ENCODE data around the gene FOSB. TPM values are rescaled to one million over a fixed set of nuclear protein-coding genes. Genes with fewer than 3 reads are reported as not detected.

FOSB gene
- total RNA-seq, 1 experiment from 2014 or later = 2.3 TPM

DNA sequence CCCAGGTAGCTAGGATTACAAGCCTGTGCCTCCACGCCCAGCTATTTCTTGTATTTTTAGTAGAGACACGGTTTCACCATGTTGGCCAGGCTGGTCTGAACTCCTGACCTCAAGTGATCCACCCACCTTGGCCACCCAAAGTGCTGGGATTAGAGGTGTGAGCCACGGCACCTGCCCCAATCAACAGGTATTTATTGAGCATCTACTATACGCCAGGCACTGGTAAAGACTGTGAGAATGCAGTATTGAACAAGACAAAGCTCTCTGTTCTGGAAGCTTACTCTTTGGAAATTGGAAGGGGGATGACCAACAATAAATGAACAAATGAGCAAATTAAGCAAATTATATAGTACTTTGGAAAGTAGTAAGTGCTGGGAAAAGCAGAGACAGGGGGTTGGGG, 22.7 kb upstream of the FOSB start (continued):
- no peak for TF ChIP-seq TEAD1 (CRISPR knock-in tag; IDR thresholded peaks at IDR 0.05)
- TF ChIP-seq PRDM15 (CRISPR knock-in tag; IDR thresholded peaks at IDR 0.05) = no peak
- TF ChIP-seq FOXP1 (CRISPR knock-in tag; IDR thresholded peaks at IDR 0.05; ENCODE audit: borderline replicate concordance) = no peak
- no peak for TF ChIP-seq GTF2I (CRISPR knock-in tag; conservative IDR thresholded peaks at IDR 0.05)
- TF ChIP-seq CBFB (CRISPR knock-in tag; IDR thresholded peaks at IDR 0.05; ENCODE audit: low read depth) = no peak

DNA sequence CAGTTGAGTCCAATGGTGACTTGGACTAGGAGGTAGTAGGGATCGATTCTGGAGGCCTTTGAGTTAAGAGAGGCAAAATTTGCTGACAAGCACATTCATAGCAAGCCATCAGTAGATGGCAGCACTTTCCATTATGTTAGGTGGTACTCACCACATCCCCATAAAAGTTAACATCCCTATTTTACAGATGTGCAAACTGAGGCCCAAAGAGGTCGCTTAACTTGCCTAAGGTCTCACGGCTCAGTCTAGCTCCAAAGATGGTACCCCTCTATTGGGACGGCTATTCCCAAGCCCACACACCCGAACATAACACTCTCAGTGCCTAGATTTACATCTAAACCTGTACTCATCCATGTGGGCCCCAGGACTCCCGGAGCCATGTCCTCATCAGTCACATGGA, 21.5 kb upstream of the FOSB start:
- ATAC-seq (no peak), DNase-seq (ENCODE audit: low spot score) (no peak)
- no peak overlapping the region for H3K27ac Mint-ChIP-seq
- H3K4me3 Mint-ChIP-seq = no peak overlapping the region
- CTCF ChIA-PET = interaction anchor here (1.3 to 4.8 kb wide), 4 partner anchors 32 to 39 kb away, joined by 3 to 22 read pairs (median 12); no protein-coding TSS in a partner anchor
- peaks cover 32% of the 10 kb centered on the region for H3K4me1 Mint-ChIP-seq
- POLR2A ChIA-PET = interaction anchor here (0.7 to 1.3 kb wide), 2 partner anchors 23 to 286 kb away, joined by 3 to 9 read pairs; no protein-coding TSS in a partner anchor
- TF ChIP-seq, protein P1, sequence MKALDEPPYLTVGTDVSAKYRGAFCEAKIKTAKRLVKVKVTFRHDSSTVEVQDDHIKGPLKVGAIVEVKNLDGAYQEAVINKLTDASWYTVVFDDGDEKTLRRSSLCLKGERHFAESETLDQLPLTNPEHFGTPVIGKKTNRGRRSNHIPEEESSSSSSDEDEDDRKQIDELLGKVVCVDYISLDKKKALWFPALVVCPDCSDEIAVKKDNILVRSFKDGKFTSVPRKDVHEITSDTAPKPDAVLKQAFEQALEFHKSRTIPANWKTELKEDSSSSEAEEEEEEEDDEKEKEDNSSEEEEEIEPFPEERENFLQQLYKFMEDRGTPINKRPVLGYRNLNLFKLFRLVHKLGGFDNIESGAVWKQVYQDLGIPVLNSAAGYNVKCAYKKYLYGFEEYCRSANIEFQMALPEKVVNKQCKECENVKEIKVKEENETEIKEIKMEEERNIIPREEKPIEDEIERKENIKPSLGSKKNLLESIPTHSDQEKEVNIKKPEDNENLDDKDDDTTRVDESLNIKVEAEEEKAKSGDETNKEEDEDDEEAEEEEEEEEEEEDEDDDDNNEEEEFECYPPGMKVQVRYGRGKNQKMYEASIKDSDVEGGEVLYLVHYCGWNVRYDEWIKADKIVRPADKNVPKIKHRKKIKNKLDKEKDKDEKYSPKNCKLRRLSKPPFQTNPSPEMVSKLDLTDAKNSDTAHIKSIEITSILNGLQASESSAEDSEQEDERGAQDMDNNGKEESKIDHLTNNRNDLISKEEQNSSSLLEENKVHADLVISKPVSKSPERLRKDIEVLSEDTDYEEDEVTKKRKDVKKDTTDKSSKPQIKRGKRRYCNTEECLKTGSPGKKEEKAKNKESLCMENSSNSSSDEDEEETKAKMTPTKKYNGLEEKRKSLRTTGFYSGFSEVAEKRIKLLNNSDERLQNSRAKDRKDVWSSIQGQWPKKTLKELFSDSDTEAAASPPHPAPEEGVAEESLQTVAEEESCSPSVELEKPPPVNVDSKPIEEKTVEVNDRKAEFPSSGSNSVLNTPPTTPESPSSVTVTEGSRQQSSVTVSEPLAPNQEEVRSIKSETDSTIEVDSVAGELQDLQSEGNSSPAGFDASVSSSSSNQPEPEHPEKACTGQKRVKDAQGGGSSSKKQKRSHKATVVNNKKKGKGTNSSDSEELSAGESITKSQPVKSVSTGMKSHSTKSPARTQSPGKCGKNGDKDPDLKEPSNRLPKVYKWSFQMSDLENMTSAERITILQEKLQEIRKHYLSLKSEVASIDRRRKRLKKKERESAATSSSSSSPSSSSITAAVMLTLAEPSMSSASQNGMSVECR (CRISPR knock-in tag; IDR thresholded peaks at IDR 0.05; ENCODE audit: borderline replicate concordance) = no peak
- TF ChIP-seq GTF2I (CRISPR knock-in tag; conservative IDR thresholded peaks at IDR 0.05) (peak; percentile 85), HMGA2 (CRISPR knock-in tag; IDR thresholded peaks at IDR 0.05) (no peak)
- TF ChIP-seq, protein P2, sequence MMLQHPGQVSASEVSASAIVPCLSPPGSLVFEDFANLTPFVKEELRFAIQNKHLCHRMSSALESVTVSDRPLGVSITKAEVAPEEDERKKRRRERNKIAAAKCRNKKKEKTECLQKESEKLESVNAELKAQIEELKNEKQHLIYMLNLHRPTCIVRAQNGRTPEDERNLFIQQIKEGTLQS (CRISPR knock-in tag; conservative IDR thresholded peaks at IDR 0.05) = no peak
- no peaks in the 10 kb centered on the region for H3K36me3 Mint-ChIP-seq
- peaks cover 63% of the 10 kb centered on the region for H3K27me3 Mint-ChIP-seq (ENCODE audit: low read depth)
- no peaks in the 10 kb centered on the region for H3K9me3 Mint-ChIP-seq

GRCh38 chr19:45446944-45447343, 20.9 kb upstream of the FOSB start:
- Mint-ChIP-seq H3K27me3 (ENCODE audit: low read depth) (peaks cover 69% of the 10 kb centered on the region), H3K4me3 (no peak overlapping the region), H3K9me3 (no peaks in the 10 kb centered on the region), H3K27ac (no peak overlapping the region), H3K36me3 (no peaks in the 10 kb centered on the region), H3K4me1 (peaks cover 34% of the 10 kb centered on the region)
- POLR2A ChIA-PET = interaction anchor here (0.7 to 1.3 kb wide), 2 partner anchors 22 to 287 kb away, joined by 3 to 9 read pairs; no protein-coding TSS in a partner anchor
- ATAC-seq (no peak), DNase-seq (ENCODE audit: low spot score) (no peak)
- CTCF ChIA-PET = interaction anchor here (0.8 to 4.8 kb wide), 7 partner anchors 7 to 45 kb away, joined by 3 to 22 read pairs (median 5); no protein-coding TSS in a partner anchor
- TF ChIP-seq CREB1 (CRISPR knock-in tag; IDR thresholded peaks at IDR 0.05) (no peak), ZBTB43 (CRISPR knock-in tag; IDR thresholded peaks at IDR 0.05) (no peak), ZNF512 (CRISPR knock-in tag; IDR thresholded peaks at IDR 0.05; ENCODE audit: borderline replicate concordance) (no peak), FOXJ3 (CRISPR knock-in tag; IDR thresholded peaks at IDR 0.05; ENCODE audit: borderline replicate concordance) (no peak), NFYB (CRISPR knock-in tag; conservative IDR thresholded peaks at IDR 0.05; ENCODE audit: low read depth) (no peak), ELF4 (CRISPR knock-in tag; IDR thresholded peaks at IDR 0.05; ENCODE audit: low read depth) (no peak), CTCF (IDR thresholded peaks at IDR 0.05) (no peak), SP1 (CRISPR knock-in tag; conservative IDR thresholded peaks at IDR 0.05) (no peak), MYBL2 (CRISPR knock-in tag; IDR thresholded peaks at IDR 0.05) (no peak), NR2C2 (CRISPR knock-in tag; IDR thresholded peaks at IDR 0.05) (no peak), NFE2L1 (CRISPR knock-in tag; IDR thresholded peaks at IDR 0.05) (no peak), GRHL2 (CRISPR knock-in tag; IDR thresholded peaks at IDR 0.05; ENCODE audit: insufficient replicate concordance, severe bottlenecking) (no peak)
